ENCODE data around the gene MRC1. TPM values are rescaled to one million over a fixed set of nuclear protein-coding genes. Genes with fewer than 3 reads are reported as not detected.

The MRC1 gene
- total and polyA plus RNA-seq, 10 of the 15 experiments (the other 5 are each of a cell fraction or from before 2014, with no cell fraction given) = 0.01 to 0.21 (median 0.03) TPM; not detected in 5

GRCh38 chr10:17882557-17882956 lies 73.4 kb downstream of the MRC1 start:
- DNase-seq (ENCODE audit: low read depth, low spot score) (no peak), FAIRE-seq (no peak), ATAC-seq (no peak)
- Histone ChIP-seq H2AFZ (ENCODE audit: control insufficient read depth, low read depth, low read length) (no peak overlapping the region), H4K20me1 (ENCODE audit: control insufficient read depth, insufficient read depth) (no peaks in the 10 kb centered on the region), H3K27me3 (replicated peaks in 1 of 2; ENCODE audit: control insufficient read depth in 2 of 2, insufficient read depth in 2 of 2, low read length in 1 of 2) (no peaks in the 10 kb centered on the region), H3K9me3 (replicated peaks; ENCODE audit: control insufficient read depth, insufficient read depth, low read length) (no peaks in the 10 kb centered on the region; the same call in 2 of the 3 replicates), H3K27ac (ENCODE audit: control insufficient read depth, insufficient read depth) (no peak overlapping the region), H3K4me3 (no peak overlapping the region), H3K4me2 (ENCODE audit: control insufficient read depth, insufficient read depth) (no peak overlapping the region), H3K79me2 (ENCODE audit: control insufficient read depth, insufficient read depth, low read length) (no peaks in the 10 kb centered on the region), H3K36me3 (ENCODE audit: control insufficient read depth in 2 of 2, insufficient read depth in 2 of 2, low read length in 1 of 2) (no peaks in the 10 kb centered on the region), H3K9ac (ENCODE audit: control insufficient read depth, insufficient read depth, low read length) (no peak overlapping the region), H3K4me1 (ENCODE audit: control insufficient read depth, insufficient read depth, low read length) (no peaks in the 10 kb centered on the region)
- no TSS peak for BruUV-seq (replicated peaks)
- 100% methylated on average over 1 of the region's 1 CpG for WGBS (ENCODE audit: insufficient coverage, insufficient replicate concordance, low lambda C conversion rate, missing lambda C conversion rate)
- RAD21 ChIA-PET (ENCODE audit: unreplicated experiment) = no interaction called here
- SMC1A ChIA-PET (ENCODE audit: uncharacterized antibody, unreplicated experiment) = no interaction called here
- POLR2A ChIA-PET = no interaction called here
- CTCF ChIA-PET = no interaction called here
- no peak for TF ChIP-seq MYC (IDR thresholded peaks at IDR 0.05; ENCODE audit: insufficient read depth, insufficient read length, insufficient replicate concordance, low read length, severe bottlenecking)
- TF ChIP-seq ZZZ3 (IDR thresholded peaks at IDR 0.05; ENCODE audit: control insufficient read depth, insufficient read length, low read depth) = no peak
- no peak for TF ChIP-seq KDM1A (IDR thresholded peaks at IDR 0.05; ENCODE audit: borderline replicate concordance)
- no peak for TF ChIP-seq NR2F1 (conservative IDR thresholded peaks at IDR 0.05)
- TF ChIP-seq BCLAF1 (IDR thresholded peaks at IDR 0.05) = no peak
- no peak for TF ChIP-seq GATAD2B (conservative IDR thresholded peaks at IDR 0.05; ENCODE audit: low read depth)
- no peak for TF ChIP-seq WRNIP1 (IDR thresholded peaks at IDR 0.05; ENCODE audit: borderline replicate concordance, low read depth, low read length)
- no peak for TF ChIP-seq ZBTB40 (IDR thresholded peaks at IDR 0.05; ENCODE audit: borderline replicate concordance)
- no peak for TF ChIP-seq RFX5 (IDR thresholded peaks at IDR 0.05; ENCODE audit: low read depth, low read length)
- no peak for TF ChIP-seq NFYB (IDR thresholded peaks at IDR 0.05; ENCODE audit: insufficient read depth, low read depth, low read length)
- TF ChIP-seq STAT1 (conservative IDR thresholded peaks at IDR 0.05) = no peak
- intact Hi-C loops (cut with micrococcal nuclease; ENCODE audit: unreplicated experiment) = no loop called here
- in situ Hi-C loops (cut with MboI) = no loop called here

Measured in GM12878 (cell line).